ENCODE data around the gene ZNF526.

The ZNF526 gene

DNA sequence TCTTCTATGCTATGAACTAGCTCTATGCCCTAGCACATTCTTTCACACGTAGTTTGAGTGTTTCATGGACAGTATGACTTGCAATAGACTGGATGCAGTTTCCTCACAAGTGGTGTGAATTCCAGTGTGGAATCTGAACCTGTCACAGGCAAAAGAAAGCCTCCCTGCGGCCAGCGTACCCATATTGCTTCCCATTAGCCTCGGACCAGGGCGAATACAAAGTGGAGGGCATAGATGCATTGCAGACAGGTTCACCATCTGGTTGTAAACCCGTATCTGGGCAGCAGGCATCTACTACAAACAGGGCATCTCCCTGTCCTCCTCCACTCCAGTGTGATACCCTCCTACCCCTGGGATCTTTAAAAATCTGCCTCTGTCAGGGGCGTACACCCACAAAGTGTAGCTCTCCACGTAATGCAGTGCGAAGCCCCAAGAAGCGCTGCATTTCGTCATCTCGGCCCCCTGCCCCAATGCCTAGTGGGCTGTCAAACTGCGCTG lies 47.6 kb downstream of the ZNF526 start:
- peaks cover 12% of the 10 kb centered on the region for H3K79me1 ChIP-seq (ENCODE audit: low read depth, low read length)
- no peak overlapping the region for H3K27ac ChIP-seq (replicated peaks; ENCODE audit: low read length)
- no peak overlapping the region for H3K14ac ChIP-seq (ENCODE audit: low read length)
- H2BK5ac ChIP-seq (ENCODE audit: low read length) = peak overlapping the region; percentile 97
- no peak overlapping the region for H4K8ac ChIP-seq (ENCODE audit: low read depth, low read length)
- H3K4ac ChIP-seq (ENCODE audit: low read length) = no peak overlapping the region
- no peak overlapping the region for H3K23ac ChIP-seq (ENCODE audit: low read depth, low read length, poor library complexity)
- H2AK5ac ChIP-seq (ENCODE audit: low read depth, low read length) = no peak overlapping the region
- no peak overlapping the region for H4K91ac ChIP-seq (ENCODE audit: low read depth, low read length, poor library complexity)
- peak overlapping the region; percentile 86 for H3K18ac ChIP-seq (ENCODE audit: low read length)
- WGBS, 2 donors (ENCODE audit: extremely low coverage in 2 of 2, insufficient read length in 2 of 2, insufficient replicate concordance in 1 of 2) = no CpG with 5 or more reads among the region's 13 CpGs
- H3K9me3 ChIP-seq (replicated peaks in 1 of 2; ENCODE audit: control insufficient read depth in 2 of 2, insufficient read depth in 1 of 2, low read depth in 1 of 2, low read length in 2 of 2) = no peaks in the 10 kb centered on the region
- H3K4me1 ChIP-seq (ENCODE audit: control insufficient read depth in 2 of 2, insufficient read depth in 1 of 2, low read depth in 1 of 2, low read length in 2 of 2) = peaks cover 12 to 19% of the 10 kb centered on the region in 2 donors
- H3K4me2 ChIP-seq (ENCODE audit: insufficient read depth, low read length, poor library complexity, severe bottlenecking) = peak overlapping the region; percentile 90
- no peak overlapping the region for H2BK12ac ChIP-seq (ENCODE audit: low read length)
- peak overlapping the region; percentile 65 to 81 for H3K4me3 ChIP-seq (ENCODE audit: low read length in 2 of 2)
- H2AFZ ChIP-seq (ENCODE audit: low read length) = peak overlapping the region; percentile 87
- no peak for DNase-seq (ENCODE audit: low spot score)
- H3K9ac ChIP-seq (ENCODE audit: low read depth, low read length, poor library complexity) = peak overlapping the region; percentile 65
- H2BK120ac ChIP-seq (ENCODE audit: low read depth, low read length) = no peak overlapping the region
- H3K27me3 ChIP-seq (ENCODE audit: control insufficient read depth in 3 of 3, insufficient read depth in 3 of 3, low read depth in 1 of 3, low read length in 3 of 3) = no peaks in the 10 kb centered on the region
- peaks cover 0 to 6% of the 10 kb centered on the region in 2 donors for H3K36me3 ChIP-seq (replicated peaks in 1 of 2; ENCODE audit: control insufficient read depth in 2 of 2, insufficient read depth in 2 of 2, low read length in 2 of 2)
- H2BK15ac ChIP-seq (ENCODE audit: low read length) = no peak overlapping the region

DNA sequence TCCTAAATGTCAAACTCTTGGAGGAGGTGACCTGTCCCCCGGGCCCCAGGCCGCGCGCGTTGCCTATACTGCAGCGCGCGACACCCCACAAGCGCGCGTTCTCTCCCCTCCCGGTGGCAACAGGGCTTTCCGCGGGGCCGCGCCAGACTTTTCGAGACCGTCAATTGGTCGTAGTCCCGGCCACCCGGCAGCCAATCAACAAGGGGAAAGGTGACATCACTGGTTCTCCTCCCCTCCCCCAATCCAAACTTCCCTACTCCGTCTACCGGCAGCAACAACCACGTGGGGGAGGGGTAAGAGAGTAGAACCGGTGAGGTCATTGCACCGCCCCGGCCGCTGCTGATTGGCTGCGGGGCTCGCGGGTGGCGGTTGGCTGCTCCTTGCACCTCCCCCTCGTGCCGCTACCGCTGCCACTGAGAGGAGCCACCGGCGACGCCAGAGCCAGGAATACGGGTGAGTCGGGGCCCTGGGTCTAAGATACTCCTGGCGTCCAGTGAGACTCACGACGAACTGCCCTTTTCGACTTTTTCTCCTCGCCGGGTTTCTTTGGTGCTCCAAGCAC lies 48.1 kb downstream of the ZNF526 start:
- H3K36me3 ChIP-seq (replicated peaks in 1 of 2; ENCODE audit: control insufficient read depth in 2 of 2, insufficient read depth in 2 of 2, low read length in 2 of 2) = peaks cover 2 to 10% of the 10 kb centered on the region in 2 donors
- DNase-seq (ENCODE audit: low spot score) = peak; percentile 99
- H3K18ac ChIP-seq (ENCODE audit: low read length) = peak overlapping the region; percentile 100
- peak overlapping the region; percentile 97 for H2BK5ac ChIP-seq (ENCODE audit: low read length)
- H2BK12ac ChIP-seq (ENCODE audit: low read length) = no peak overlapping the region
- H3K79me1 ChIP-seq (ENCODE audit: low read depth, low read length) = peaks cover 14% of the 10 kb centered on the region
- no peak overlapping the region for H4K91ac ChIP-seq (ENCODE audit: low read depth, low read length, poor library complexity)
- no peak overlapping the region for H2AK5ac ChIP-seq (ENCODE audit: low read depth, low read length)
- H3K23ac ChIP-seq (ENCODE audit: low read depth, low read length, poor library complexity) = peak overlapping the region; percentile 87
- H3K9me3 ChIP-seq (replicated peaks in 1 of 2; ENCODE audit: control insufficient read depth in 2 of 2, insufficient read depth in 1 of 2, low read depth in 1 of 2, low read length in 2 of 2) = no peaks in the 10 kb centered on the region
- no peak overlapping the region for H2BK120ac ChIP-seq (ENCODE audit: low read depth, low read length)
- H3K4me3 ChIP-seq (ENCODE audit: low read length in 2 of 2) = peak overlapping the region; percentile 65 to 84
- no peak overlapping the region for H2BK15ac ChIP-seq (ENCODE audit: low read length)
- peak overlapping the region; percentile 90 for H3K4me2 ChIP-seq (ENCODE audit: insufficient read depth, low read length, poor library complexity, severe bottlenecking)
- no peaks in the 10 kb centered on the region for H3K27me3 ChIP-seq (ENCODE audit: control insufficient read depth in 3 of 3, insufficient read depth in 3 of 3, low read depth in 1 of 3, low read length in 3 of 3)
- peak overlapping the region; percentile 89 for H3K27ac ChIP-seq (replicated peaks; ENCODE audit: low read length)
- H3K9ac ChIP-seq (ENCODE audit: low read depth, low read length, poor library complexity) = peak overlapping the region; percentile 91
- H3K14ac ChIP-seq (ENCODE audit: low read length) = no peak overlapping the region
- peak overlapping the region; percentile 91 for H2AFZ ChIP-seq (ENCODE audit: low read length)
- no peak overlapping the region for H3K4ac ChIP-seq (ENCODE audit: low read length)
- peaks cover 12 to 19% of the 10 kb centered on the region in 2 donors for H3K4me1 ChIP-seq (ENCODE audit: control insufficient read depth in 2 of 2, insufficient read depth in 1 of 2, low read depth in 1 of 2, low read length in 2 of 2)
- WGBS, 2 donors (ENCODE audit: extremely low coverage in 2 of 2, insufficient read length in 2 of 2, insufficient replicate concordance in 1 of 2) = no CpG with 5 or more reads among the region's 46 CpGs
- H4K8ac ChIP-seq (ENCODE audit: low read depth, low read length) = no peak overlapping the region

DNA sequence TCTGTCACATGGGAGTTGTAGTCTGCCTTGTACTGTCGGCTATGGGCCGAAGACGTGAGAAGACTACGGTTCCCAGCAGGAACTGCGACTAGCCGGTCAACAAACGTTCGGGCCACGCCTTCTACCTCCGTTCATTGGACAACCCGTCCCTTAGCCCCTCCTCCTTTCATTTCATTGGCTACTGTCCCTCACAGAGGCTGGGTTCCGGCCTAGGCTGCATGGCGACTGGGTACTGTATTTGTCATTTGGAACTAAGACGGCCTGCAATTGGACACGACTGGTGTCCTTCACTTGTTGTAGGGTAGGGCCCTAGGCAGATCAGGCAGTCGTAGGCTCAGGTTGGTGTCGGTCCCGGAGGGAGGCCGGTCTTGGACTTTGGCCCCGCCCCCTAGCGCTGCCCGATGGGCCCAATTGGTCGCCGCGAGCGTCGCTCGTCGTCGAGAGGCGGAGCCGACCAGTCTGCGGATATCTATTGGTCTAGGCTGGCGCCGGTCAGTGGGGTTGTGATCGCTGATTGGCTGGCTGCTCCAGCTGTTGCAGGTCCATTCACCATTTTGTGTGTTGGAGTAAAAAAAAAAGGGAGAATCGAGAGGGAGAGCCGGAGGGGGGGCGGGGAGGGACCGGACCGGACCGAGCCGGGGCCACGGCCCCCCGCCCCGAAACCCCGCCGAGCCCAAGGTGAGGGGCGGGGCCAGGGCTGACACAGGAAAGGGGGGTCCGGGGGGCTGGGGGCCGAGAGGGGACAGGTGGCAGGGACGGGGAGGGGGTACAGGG lies 48.8 kb downstream of the ZNF526 start, which contains the start of gene CIC:
CIC (plus strand) TSS at position 549 of the 774 bp plus-strand sequence. CDS start 2,532 bp downstream, outside the sequence.
- Histone ChIP-seq H3K18ac (ENCODE audit: low read length) (peak within 1 kb of the TSS; percentile 100), H3K4me2 (ENCODE audit: insufficient read depth, low read length, poor library complexity, severe bottlenecking) (peak within 1 kb of the TSS; percentile 90), H3K4me3 (ENCODE audit: low read length in 2 of 2) (peak within 1 kb of the TSS; percentile 65 to 84), H2AK5ac (ENCODE audit: low read depth, low read length) (peak within 1 kb of the TSS; percentile 90), H3K36me3 (replicated peaks in 1 of 2; ENCODE audit: control insufficient read depth in 2 of 2, insufficient read depth in 2 of 2, low read length in 2 of 2) (peaks cover 6 to 17% of the 10 kb centered on the region in 2 donors), H3K14ac (ENCODE audit: low read length) (no peak within 1 kb of the TSS), H3K27me3 (ENCODE audit: control insufficient read depth in 3 of 3, insufficient read depth in 3 of 3, low read depth in 1 of 3, low read length in 3 of 3) (no peaks in the 10 kb centered on the region), H4K91ac (ENCODE audit: low read depth, low read length, poor library complexity) (no peak within 1 kb of the TSS), H3K27ac (replicated peaks; ENCODE audit: low read length) (peak within 1 kb of the TSS; percentile 89), H3K79me1 (ENCODE audit: low read depth, low read length) (peaks cover 18% of the 10 kb centered on the region), H3K9ac (ENCODE audit: low read depth, low read length, poor library complexity) (peak within 1 kb of the TSS; percentile 91), H3K23ac (ENCODE audit: low read depth, low read length, poor library complexity) (peak within 1 kb of the TSS; percentile 87), H2BK12ac (ENCODE audit: low read length) (peak within 1 kb of the TSS; percentile 41), H2AFZ (ENCODE audit: low read length) (peak within 1 kb of the TSS; percentile 91), H3K4me1 (ENCODE audit: control insufficient read depth in 2 of 2, insufficient read depth in 1 of 2, low read depth in 1 of 2, low read length in 2 of 2) (peaks cover 12 to 19% of the 10 kb centered on the region in 2 donors), H3K4ac (ENCODE audit: low read length) (peak within 1 kb of the TSS; percentile 37), H4K8ac (ENCODE audit: low read depth, low read length) (no peak within 1 kb of the TSS), H2BK120ac (ENCODE audit: low read depth, low read length) (no peak within 1 kb of the TSS), H2BK15ac (ENCODE audit: low read length) (peak within 1 kb of the TSS; percentile 92), H3K9me3 (replicated peaks in 1 of 2; ENCODE audit: control insufficient read depth in 2 of 2, insufficient read depth in 1 of 2, low read depth in 1 of 2, low read length in 2 of 2) (no peaks in the 10 kb centered on the region), H2BK5ac (ENCODE audit: low read length) (peak within 1 kb of the TSS; percentile 97)
- no CpG with 5 or more reads among the region's 52 CpGs for WGBS, 2 donors (ENCODE audit: extremely low coverage in 2 of 2, insufficient read length in 2 of 2, insufficient replicate concordance in 1 of 2)
- peak; percentile 100 for DNase-seq (ENCODE audit: low spot score)
